ENCODE measurements around the gene EPG5.

- TF ChIP-seq CTCF (IDR thresholded peaks at IDR 0.05; ENCODE audit: low read length) (no peak), EZH2 (IDR thresholded peaks at IDR 0.05; ENCODE audit: borderline replicate concordance, low read length) (no peak)
Observed at GRCh38 chr18:46002934-46003333, 35.8 kb upstream of the EPG5 start.

Data from OCI-LY1 (cell line).